ENCODE results near the gene ASL. TPM values are rescaled to one million over a fixed set of nuclear protein-coding genes. Genes with fewer than 3 reads are reported as not detected.

ASL gene
- total and polyA plus RNA-seq, 9 of the 15 experiments (the other 6 are each of a cell fraction or from before 2014, with no cell fraction given): 2.6 to 67.0 (median 33.3) TPM

- Histone ChIP-seq H3K9ac (ENCODE audit: insufficient read depth in 1 of 2, low read depth in 2 of 2, low read length in 2 of 2) (no peak overlapping the region), H3K4me3 (no peak overlapping the region), H3K4me1 (replicated peaks in 1 of 2; ENCODE audit: control insufficient read depth in 2 of 2, insufficient read depth in 2 of 2, low read length in 2 of 2) (peaks cover 11 to 13% of the 10 kb centered on the region in 2 experiments), H3K36me3 (ENCODE audit: control insufficient read depth, insufficient read depth, low read length) (peaks cover 66% of the 10 kb centered on the region; the same call in 2 of the 3 replicates), H3K9me3 (replicated peaks; ENCODE audit: control insufficient read depth, insufficient read depth, low read depth, low read length) (no peaks in the 10 kb centered on the region), H3K27ac (ENCODE audit: extremely low read depth, low read depth, low read length) (no peak overlapping the region), H3K79me2 (ENCODE audit: control insufficient read depth, insufficient read depth, low read length) (peaks cover 86% of the 10 kb centered on the region), H2AFZ (ENCODE audit: low read depth, low read length) (no peak overlapping the region), H3K27me3 (ENCODE audit: control insufficient read depth in 2 of 2, insufficient read depth in 2 of 2, low read length in 2 of 2) (no peaks in the 10 kb centered on the region), H3K9me1 (ENCODE audit: control insufficient read depth, insufficient read depth, low read length) (no peaks in the 10 kb centered on the region), H4K20me1 (replicated peaks; ENCODE audit: control insufficient read depth, insufficient read depth, low read length) (peaks cover 16% of the 10 kb centered on the region), H3K4me2 (ENCODE audit: insufficient read depth, low read length) (no peak overlapping the region)
- ChIA-PET CTCF (ENCODE audit: low intra/inter-chr PET ratio) (no interaction called here), POLR2A (interaction anchor here (0.7 to 2.6 kb wide), 2 partner anchors 10 to 41 kb away, joined by 3 to 10 read pairs; partner anchors contain the start of gene CRCP)
- TSS peak; percentile 2 for BruUV-seq (replicated peaks)
- no peak for TF ChIP-seq PHF20 (IDR thresholded peaks at IDR 0.05; ENCODE audit: partially characterized antibody)
- TF ChIP-seq MEIS2 (IDR thresholded peaks at IDR 0.05; ENCODE audit: partially characterized antibody): peak; percentile 80
- TF ChIP-seq SPI1 (IDR thresholded peaks at IDR 0.05; ENCODE audit: borderline replicate concordance, low read depth, low read length): no peak
- TF ChIP-seq, protein P1, sequence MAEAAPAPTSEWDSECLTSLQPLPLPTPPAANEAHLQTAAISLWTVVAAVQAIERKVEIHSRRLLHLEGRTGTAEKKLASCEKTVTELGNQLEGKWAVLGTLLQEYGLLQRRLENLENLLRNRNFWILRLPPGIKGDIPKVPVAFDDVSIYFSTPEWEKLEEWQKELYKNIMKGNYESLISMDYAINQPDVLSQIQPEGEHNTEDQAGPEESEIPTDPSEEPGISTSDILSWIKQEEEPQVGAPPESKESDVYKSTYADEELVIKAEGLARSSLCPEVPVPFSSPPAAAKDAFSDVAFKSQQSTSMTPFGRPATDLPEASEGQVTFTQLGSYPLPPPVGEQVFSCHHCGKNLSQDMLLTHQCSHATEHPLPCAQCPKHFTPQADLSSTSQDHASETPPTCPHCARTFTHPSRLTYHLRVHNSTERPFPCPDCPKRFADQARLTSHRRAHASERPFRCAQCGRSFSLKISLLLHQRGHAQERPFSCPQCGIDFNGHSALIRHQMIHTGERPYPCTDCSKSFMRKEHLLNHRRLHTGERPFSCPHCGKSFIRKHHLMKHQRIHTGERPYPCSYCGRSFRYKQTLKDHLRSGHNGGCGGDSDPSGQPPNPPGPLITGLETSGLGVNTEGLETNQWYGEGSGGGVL (CRISPR knock-in tag; IDR thresholded peaks at IDR 0.05): no peak
- TF ChIP-seq U2AF1 (optimal IDR thresholded peaks at IDR 0.05; ENCODE audit: low read depth, low read length): no peak
- TF ChIP-seq, protein P2, sequence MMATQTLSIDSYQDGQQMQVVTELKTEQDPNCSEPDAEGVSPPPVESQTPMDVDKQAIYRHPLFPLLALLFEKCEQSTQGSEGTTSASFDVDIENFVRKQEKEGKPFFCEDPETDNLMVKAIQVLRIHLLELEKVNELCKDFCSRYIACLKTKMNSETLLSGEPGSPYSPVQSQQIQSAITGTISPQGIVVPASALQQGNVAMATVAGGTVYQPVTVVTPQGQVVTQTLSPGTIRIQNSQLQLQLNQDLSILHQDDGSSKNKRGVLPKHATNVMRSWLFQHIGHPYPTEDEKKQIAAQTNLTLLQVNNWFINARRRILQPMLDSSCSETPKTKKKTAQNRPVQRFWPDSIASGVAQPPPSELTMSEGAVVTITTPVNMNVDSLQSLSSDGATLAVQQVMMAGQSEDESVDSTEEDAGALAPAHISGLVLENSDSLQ (IDR thresholded peaks at IDR 0.05): peak; percentile 73
- TF ChIP-seq, protein P3, sequence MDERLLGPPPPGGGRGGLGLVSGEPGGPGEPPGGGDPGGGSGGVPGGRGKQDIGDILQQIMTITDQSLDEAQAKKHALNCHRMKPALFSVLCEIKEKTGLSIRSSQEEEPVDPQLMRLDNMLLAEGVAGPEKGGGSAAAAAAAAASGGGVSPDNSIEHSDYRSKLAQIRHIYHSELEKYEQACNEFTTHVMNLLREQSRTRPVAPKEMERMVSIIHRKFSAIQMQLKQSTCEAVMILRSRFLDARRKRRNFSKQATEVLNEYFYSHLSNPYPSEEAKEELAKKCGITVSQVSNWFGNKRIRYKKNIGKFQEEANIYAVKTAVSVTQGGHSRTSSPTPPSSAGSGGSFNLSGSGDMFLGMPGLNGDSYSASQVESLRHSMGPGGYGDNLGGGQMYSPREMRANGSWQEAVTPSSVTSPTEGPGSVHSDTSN (CRISPR knock-in tag; IDR thresholded peaks at IDR 0.05; ENCODE audit: low read depth): no peak
- TF ChIP-seq, protein P3 (tag; conservative IDR thresholded peaks at IDR 0.05; ENCODE audit: low read depth): 0 out of 2 replicates have a peak, but pooled peaks have one; percentile 34
- no peak for TF ChIP-seq FUS (optimal IDR thresholded peaks at IDR 0.05; ENCODE audit: low read depth, low read length)
- FAIRE-seq: no peak
- 41% methylated on average over 4 of the region's 4 CpGs for WGBS (ENCODE audit: insufficient coverage, low coverage, missing lambda C conversion rate)
- in situ Hi-C loops (cut with MboI): no loop called here
- intact Hi-C loops (cut with micrococcal nuclease): no loop called here
- DNase-seq (ENCODE audit: extremely low read depth in 1 of 4, low spot score in 3 of 4): no peak
- no peak for ATAC-seq
Observed at GRCh38 chr7:66125052-66125694, 49.6 kb downstream of the ASL start.

Data from K562 (cell line).